NB4 (cell line): ENCODE measurements around the gene SLC35G6.

Experiments used
- CTCF ChIP-seq: IDR thresholded peaks from one replicate; pipeline ENCODE4 v1.5.1; 2012; ENCODE audit warnings: low read depth, low read length
- MYC ChIP-seq: IDR thresholded peaks from 2 replicates; pipeline ENCODE4 v1.6.1; 2011; ENCODE audit warnings: low read depth, low read length
- POLR2A ChIP-seq: IDR thresholded peaks from 2 replicates; pipeline ENCODE4 v1.6.1; 2011; ENCODE audit warnings: mild to moderate bottlenecking; ENCODE audit not compliant: insufficient read length; ENCODE audit errors: extremely low read depth
- TF ChIP-seq, protein P1 (sequence below): IDR thresholded peaks from 2 replicates; pipeline ENCODE4 v1.6.1; 2011; ENCODE audit warnings: low read depth, low read length

DNA sequence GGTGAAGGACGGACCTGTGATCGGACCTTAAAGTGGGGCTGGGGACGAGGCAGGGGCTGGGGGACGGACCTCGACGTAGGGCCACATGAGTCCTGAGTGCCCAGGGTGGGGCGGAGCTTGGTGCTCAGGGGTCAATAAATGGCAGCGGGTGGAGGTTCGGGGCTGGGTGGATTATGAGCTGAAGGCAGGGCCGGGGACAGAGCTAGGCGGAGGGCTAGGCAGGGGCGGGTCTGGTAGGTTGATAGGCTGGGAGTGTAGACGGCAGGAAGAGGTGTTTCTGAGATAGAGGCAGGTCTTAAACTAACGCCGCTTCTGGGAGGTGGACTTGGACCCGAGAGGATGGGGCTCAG is 35.7 kb upstream of the SLC35G6 start:
- TF ChIP-seq CTCF (no peak), POLR2A (no peak), MYC (no peak)
- TF ChIP-seq, protein P1, sequence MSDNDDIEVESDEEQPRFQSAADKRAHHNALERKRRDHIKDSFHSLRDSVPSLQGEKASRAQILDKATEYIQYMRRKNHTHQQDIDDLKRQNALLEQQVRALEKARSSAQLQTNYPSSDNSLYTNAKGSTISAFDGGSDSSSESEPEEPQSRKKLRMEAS = no peak
